Stimulated activated CD4-positive, alpha-beta T cell treated with anti-CD3 and anti-CD28 coated beads, TNF-alpha, amount 100 ng/mL, for 24 hours (primary cell): ENCODE results near the gene TTLL9.
"Not testable (repeated sequence)": the region's sequence is repeated elsewhere in the genome, so short reads cannot be mapped to it uniquely, and the experiment has no call there.

Experiments
- DNase-seq, 3 experiments: peaks; one replicate each; pipeline ENCODE4 v3.0.0-alpha.2; 2020; ENCODE audit warnings: low read depth in 3 of 3

Gene TTLL9

DNA sequence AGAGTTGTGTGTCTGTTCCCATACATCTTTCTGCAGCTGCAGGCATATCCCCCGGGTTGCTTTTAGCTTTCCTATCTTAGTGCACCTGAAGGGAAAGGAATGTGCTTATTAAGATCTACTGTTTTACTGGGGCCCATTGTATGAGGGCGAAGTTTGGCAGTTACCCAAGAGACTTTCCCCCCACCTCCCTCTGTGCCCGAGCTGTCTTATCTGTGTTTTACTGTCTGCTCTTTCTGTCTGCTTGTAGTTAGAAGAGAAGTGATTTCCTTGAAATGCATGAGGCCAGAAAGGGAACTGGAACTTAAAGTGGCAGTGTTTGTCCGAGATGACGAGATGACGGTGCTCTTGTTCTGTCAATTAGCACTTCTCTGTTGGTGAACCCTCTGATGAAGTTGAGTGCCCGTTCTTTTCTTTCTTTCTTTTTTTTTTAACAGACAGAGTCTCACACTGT is 47.6 kb downstream of the TTLL9 start:
- not testable (repeated sequence) for DNase-seq

DNA sequence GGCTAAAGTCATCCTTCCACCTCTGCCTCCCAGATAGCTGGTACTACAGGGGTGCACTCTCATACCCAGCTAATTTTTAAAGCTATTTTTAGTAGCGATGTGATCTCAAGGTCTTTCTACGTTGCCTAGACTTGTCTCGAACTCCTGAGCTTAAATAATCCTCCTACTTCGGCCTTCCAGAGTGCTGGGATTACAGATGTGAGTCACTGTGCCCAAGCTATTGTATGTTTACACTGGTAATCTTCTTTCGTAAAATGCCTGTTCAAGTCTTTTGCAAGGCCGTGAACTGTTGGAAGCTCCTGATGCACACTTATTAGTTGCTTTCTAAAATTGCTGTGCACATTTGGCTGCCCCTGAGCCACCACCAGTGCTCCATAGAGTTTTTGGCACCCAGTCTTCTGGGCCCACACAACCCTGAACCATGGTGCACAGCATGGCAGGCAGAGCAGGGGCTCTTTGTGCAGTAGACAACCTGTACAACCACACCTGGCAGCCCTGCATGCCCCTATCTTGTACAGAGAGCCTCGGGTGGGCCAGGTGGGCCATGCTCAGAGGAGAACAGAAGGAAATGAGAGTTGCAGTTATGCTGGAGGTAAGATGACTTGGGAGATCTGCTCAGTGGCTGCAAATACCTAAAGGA is 48.2 kb downstream of the TTLL9 start:
- no peak for DNase-seq

DNA sequence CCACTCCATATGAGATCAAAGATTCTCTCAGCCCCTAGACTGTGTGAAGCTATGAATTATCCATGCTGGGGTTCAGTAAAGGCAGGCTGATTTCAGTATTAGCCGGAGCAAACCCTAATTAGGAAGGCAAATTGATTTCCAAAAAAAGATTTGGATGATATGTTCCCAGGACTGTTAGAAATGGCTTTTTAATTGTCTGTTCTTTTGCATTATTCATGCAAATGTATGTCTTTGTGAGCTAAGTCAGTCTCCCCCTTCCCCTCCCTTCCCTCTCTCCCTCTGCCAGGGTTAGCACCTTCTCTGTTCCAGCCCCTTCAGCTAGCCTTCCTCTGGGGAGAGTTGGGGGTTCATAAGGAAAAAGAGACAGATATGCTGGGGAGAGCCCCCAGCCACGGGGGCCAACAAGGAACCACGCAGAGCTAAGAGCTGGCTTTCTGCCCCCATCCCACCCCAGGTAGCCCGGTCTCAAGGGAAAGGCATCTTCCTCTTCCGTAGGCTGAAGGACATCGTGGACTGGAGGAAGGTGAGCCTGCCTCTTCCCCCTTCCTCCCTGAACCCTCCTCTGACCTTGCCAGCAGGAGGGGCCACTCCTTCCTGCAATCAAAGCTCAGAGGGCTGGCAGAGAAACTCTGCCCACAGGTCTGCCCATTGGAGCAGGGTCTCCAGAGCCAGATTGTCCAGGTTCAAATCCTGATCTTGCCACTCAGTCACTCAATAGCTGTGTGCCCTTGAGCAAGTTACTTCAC is 49.1 kb downstream of the TTLL9 start:
- no peak for DNase-seq

DNA sequence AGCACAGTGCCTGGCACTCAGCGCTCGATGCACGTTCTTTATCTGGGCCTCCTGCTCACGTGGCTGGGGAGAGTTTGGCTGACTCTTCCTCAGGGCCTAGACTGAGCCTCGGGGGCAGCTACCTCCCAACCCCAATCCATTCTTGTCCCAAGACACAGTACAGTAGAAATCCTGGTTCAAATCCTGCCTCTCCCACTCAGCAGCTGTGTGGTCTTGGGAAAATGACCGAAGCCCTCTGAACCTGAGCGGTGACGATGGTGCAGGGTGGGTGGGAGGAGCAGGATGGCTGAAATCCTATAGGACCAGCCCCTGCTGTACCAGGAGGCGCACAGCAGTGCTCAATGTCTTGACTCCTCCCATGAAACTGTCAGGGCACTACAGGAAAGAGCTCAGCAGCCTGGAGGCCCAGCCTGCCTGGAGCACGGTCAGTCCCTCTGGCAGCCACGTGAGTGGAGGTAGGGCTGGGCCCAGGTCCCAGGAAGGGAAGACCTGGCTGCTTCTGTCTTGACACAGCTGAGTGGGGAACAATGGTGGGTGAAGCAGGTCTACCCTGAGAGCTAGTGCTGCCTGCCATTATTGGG is 49.9 kb downstream of the TTLL9 start:
- DNase-seq: no peak

DNA sequence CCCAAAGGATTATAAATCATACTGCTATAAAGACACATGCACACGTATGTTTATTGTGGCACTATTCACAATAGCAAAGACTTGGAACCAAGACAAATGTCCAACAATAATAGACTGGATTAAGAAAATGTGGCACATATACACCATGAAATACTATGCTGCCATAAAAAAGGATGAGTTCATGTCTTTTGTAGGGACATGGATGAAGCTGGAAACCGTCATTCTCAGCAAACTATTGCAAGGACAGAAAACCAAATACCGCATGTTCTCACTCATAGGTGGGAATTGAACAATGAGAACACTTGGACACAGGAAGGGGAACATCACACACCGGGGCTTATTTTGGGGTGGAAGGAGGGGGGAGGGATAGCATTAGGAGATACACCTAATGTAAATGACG is 51.0 kb downstream of the TTLL9 start:
- DNase-seq: not testable (repeated sequence)

DNA sequence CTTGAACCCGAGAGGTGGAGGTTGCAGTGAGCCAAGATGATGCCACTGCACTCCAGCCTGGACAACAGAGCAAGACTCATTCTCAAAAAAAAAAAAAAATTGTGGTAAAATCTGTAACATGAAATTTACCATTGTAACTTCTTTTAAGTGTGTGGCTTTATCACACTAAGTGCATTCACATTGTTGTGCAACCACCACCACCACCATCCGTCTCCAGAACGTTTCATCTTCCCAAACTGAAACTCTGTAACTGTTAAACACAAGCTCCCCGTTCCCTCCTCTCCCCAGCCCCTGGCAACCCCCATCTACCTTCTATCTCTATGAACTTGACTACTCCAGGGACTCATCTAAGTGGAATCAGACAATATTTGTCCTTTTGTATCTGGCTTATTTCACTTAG is 51.7 kb downstream of the TTLL9 start:
- no peak for DNase-seq

DNA sequence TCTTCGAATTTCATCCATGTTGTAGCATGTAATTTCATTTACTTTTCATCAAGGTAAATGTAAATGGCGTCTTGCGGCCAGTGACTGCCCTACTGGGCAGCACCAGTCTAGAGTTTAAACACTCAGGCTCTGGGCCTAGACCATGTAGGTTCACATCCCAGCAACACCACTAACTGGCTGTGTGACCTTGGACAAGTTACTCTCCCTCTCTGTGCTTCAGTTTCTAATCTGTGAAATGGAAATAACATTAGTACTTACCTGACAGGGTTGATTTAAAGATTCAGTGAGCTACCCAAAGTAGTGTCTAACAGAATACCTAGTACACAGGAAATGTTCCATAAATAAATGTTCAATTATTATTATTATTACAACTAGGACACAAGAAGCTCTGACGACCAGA is 52.2 kb downstream of the TTLL9 start:
- no peak for DNase-seq

DNA sequence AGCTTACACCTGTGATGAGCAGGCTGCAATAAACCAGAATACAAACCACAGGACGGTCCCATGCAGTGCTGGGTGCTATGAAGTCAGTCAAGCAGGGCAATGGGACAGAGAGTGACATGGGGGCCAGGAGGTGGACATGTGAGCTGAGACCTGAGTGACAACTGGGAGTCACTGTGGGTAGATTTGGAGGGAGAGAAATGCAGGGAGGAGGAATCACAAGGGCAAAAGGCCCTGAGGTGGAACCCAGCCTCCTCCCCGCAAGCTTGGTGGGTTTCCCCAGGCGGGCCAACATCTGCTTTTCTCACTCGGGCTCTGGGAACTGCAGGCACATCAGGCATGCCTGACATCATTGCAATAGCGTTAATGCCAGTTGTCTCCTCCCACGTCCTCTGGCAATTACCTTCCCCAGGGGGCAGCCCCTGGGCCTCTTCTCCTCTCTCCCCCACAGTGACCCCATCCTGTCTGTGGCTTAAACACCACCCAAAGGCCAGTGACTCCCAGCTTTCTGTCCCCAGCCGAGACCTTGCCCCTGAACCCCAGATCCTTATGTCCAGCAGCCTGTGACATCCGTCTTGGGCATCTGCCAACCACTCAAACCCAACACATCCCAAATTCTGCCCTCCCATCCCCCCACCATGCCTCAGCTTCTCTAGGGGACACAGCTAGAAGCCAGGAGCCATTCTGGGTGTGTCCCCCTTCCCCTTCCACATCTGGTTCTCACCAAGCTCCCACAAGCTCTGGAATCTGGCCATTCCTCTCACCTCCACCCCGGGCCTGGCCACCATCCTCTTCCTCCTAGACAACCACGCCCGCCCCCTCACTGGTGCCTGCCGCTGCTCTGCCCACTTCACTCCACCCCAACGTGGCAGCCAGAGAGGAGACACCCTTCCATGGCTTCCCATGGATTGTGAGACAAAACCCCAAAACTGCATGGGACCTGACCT is 53.2 kb downstream of the TTLL9 start:
- DNase-seq: no peak

DNA sequence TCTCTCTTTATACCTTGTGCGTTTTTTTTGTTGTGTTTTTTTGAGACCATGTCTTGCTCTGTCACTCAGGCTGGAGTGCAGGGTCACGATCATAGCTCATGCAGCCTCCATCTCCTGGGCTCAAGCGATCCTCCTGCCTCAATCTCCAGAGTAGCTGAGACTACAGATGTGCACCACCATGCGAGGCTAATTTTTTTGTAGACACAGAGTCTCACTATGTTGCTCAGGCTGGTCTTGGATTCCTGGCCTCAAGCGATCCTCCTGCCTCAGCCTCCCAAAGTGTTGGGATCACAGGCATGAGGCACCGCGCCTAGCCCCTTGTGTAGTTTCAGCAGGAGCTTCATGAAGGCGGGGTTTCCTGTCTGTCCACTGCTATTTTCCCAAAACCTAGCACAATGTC is 54.1 kb downstream of the TTLL9 start:
- no peak for DNase-seq

DNA sequence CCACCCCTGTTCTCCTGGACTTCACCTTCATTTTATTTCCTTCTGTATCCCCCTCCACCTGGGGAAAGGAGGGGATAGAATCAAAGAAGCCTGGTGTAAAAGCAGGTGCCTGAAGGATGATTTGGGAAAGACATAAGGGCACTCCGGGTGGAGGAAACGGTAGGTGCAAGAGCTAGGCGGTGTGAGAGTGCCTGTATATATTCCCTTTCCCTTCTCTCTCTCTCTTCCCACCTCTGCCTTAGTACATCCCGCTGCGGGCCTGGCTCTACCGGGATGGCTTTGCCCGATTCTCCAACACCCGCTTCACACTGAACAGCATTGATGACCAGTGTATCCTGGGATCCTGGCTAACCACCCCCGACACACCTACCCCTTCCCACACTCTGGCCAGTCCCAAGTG is 55.2 kb downstream of the TTLL9 start:
- no peak for DNase-seq

DNA sequence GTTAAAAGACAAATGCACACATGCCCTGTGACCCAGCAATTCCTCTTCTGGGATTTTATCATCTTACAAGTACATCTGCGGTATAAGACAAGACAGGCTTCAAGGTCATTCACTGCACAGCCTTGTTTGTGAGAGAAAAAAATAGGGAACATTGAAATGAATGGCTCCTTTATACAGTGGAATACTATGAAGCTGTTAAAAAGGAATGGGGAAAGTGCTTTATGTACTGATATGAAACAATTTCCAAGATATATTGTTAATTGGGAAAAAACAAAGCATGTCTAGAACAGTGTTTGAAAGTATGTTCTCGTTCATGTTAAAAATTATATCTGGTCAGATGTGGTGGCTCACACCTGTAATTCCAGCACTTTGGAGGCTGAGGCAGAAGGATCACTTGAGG is 56.1 kb downstream of the TTLL9 start:
- no peak for DNase-seq

DNA sequence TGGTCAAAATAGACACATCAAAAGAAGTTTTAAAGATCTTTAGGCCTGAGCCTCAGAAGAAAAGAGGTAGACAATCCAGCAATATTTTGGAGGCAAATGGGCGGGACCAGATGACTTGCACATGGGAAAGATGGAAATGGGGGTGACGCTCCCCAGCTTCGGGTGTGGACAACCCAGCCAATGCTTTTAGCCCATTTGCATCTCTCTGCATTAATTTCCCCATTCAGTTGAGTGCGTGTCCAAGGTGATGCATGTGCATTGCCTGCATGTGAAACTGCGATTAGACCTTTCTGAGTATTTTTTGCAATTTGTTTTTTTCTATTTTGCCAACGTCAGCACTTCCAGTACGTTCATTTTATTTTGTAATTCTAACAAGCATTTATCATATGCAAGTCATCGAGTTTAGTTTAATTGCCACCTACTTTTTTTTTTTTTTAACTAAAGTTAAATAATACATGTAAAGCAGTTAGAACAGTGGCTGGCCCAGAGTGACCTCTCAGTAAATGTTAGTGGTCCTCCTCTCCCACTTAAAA is 57.3 kb downstream of the TTLL9 start:
- DNase-seq: no peak

DNA sequence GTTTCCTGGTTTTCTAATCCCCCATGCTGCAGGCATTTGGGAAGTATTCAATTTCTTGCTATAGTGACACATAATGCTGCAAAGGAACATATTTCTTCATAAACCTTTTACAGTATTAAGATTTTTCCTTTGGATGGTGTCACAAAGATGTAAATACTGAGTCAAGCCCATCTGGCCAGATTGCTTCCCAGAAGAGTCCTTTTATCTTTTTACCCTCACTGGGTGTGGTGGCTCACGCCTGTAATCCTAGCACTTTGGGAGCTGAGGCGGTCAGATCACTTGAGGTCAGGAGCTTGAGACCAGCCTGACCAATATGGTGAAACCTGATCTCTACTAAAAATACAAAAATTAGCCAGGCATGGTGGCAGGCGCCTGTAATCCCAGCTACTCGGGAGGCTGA is 59.2 kb downstream of the TTLL9 start:
- not testable (repeated sequence) for DNase-seq

DNA sequence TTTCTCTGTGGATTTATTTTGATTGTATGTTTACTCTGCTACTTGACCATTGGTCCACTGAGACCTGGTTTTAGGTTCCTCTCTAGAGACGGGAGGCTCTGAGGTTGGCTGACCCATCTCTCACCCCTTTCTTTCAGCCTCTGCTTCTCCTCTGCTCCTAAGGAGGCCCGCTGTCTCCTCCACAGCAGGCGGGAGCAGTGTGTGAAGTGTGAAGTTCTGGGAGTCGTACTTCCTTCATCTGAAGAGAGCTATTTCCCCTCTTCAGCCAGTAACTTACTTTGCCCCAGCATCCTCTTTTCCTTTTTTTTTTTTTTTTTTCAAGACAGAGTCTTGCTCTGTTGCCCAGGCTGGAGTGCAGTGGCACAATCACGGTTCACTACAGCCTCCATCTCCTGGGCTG is 60.3 kb downstream of the TTLL9 start:
- DNase-seq: no peak

DNA sequence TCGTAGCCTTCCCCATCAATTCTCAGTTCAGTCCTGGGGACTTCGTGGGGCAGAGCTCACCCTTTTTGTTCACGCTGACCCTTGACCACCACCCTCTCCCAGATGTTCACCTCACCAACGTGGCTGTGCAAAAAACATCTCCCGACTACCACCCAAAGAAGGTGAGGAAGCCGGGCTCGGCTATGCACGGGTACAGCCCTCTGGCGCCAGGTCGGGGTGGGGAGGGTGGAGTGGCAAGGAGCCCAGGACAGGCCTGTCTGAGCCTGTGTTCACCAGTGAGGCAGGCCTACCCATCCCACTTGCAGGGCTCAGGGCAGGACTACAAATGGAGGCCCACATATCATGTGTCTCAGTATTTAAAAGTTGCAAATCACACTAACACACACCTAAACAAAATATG is 63.3 kb downstream of the TTLL9 start:
- DNase-seq: no peak

DNA sequence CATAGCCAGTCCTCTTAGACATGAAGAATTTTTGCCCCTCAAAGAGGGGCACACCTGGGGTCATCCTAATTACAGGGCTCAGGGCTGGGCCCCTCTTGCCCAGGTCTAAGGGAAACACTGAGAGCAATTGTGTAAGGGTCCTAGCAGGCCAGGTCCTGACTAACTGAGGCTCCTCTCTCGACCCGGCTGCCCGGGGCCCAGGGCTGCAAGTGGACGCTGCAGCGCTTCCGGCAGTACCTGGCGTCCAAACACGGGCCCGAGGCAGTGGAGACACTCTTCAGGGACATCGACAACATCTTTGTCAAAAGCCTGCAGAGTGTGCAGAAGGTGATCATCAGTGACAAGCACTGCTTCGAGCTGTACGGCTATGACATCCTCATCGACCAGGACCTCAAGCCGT is 64.1 kb downstream of the TTLL9 start:
- no peak for DNase-seq

DNA sequence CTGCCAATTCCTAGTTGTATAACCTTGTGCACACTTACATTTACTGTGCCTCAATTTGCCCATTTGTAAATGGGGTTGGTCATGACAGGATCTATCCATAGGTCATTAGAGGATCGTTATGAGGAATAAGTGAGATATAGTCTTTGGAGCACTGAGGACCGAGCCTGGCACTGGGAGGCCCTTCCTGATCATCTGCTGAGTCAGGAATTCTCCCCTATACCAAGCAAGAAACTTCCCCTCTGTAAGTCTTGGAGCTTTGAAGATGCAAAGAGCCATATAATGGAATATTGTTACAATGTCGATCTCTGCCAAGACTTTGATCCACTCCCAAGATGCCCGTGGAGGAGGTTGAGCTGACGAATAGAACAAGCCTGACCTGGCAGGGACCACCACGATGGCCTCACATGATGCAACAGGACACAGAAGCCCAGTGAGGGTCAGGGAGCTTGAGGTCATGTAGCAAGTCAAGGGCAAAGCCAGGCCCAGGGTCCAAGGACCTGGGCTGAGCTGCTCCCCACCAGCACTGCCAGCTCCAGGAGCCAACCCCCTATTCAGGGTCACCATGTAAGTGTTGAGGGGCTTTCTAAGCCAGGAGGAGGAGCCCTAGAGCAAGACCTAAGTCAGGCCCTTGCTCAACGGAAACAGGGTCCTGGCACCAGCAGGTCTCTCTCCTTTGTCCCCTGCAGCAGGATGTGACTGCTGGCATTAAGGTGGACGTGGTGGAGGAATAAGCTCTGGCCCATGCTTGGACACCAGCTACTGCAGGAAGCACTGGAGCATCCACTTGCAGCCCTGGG is 64.7 kb downstream of the TTLL9 start:
- DNase-seq: no peak

DNA sequence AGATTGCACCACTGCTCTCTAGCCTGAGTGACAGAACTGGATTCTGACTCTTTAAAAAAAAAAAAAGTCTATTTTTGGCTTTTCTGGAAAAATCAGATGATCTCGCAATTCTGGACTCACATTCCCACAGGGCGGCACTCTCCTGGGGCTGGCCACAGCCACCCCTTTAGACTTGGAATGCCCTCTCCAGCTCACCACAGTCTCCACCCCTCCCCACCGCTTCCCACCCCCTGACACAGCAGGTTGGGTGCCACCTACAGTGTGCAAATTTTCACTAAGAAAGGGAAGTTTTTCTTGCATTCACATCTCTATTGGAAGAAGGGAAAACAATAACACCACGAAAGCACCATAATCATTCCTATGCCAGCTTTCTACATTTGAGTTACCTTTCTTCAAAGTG is 66.0 kb downstream of the TTLL9 start:
- DNase-seq: no peak

DNA sequence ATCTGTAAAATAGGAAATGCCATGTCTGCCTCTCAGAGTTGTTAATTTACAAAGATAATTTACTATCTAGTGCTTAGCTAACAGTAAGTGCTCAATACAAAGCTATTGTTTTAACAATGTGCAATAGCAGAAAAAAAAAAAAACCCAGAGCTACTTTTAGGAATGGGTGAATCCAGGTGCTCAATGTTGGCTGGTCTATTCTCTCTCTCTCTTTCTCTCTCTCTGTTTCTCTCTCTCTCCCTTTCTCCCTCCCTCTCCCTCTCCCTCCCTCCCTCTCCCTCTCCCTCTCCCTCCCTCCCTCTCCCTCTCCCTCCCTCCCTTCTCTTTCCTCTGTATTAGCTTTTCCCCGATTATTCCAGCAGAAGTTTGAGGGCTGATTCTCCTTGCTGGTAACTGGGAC is 67.4 kb downstream of the TTLL9 start:
- DNase-seq: no peak

DNA sequence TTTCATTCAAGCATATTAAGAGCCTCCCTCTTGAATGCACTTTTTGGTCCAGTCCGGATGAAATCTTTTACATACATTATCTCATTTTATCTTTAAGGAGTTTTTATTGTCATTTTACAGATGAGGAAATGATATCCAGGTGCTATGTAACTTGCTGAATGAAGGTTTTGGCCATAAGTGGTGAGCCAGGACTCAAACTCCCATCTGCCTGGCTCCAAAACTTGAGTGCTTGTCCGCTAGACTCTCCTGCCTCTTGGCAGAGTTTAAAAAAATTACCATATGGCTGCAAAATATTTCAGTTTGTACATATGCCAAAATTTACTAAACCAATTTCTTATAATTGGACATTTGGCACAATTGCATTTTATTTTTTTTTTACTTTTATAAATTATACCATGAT is 69.2 kb downstream of the TTLL9 start:
- no peak for DNase-seq

DNA sequence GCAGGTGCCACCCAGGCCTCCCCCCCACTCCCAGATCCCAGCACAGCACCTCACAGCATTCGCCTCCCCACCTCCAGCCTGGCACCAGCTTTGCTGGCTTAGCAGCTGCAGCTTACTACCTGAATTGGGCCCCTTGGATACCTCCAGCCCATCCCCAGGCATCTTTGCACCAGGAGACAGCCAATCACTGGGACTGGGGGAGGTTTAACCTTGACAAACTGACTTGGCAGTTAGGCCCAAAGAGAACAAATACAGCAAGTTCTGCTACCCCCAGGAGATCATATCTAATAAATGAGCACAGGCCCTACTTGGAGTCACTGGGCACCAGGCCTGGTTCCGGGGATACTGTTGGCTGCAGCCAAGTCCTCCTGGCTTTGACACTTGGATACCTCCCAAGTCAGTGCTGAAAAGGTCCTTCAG is 72.6 kb downstream of the TTLL9 start:
- no peak for DNase-seq
